Endodermal cell (in vitro differentiated cells): Measurements from ENCODE around the gene COL4A6. TPM values are rescaled to one million over a fixed set of nuclear protein-coding genes. Genes with fewer than 3 reads are reported as not detected.

Experiments used
- DNase-seq: peaks from one replicate; pipeline ENCODE4 v3.0.0-alpha.2; 2017
- H3K27ac ChIP-seq: 2 replicates; pipeline ENCODE4 v1.5.1; 2013; ENCODE audit warnings: mild to moderate bottlenecking, low read depth, low read length, moderate library complexity
- H3K27me3 ChIP-seq: 2 replicates; pipeline ENCODE4 v1.6.1; 2013; ENCODE audit warnings: mild to moderate bottlenecking, low read length, moderate library complexity; ENCODE audit not compliant: insufficient read depth, control insufficient read depth, poor library complexity, severe bottlenecking
- H3K36me3 ChIP-seq: 2 replicates; pipeline ENCODE4 v1.7.0; 2013; ENCODE audit warnings: mild to moderate bottlenecking, low read length, moderate library complexity; ENCODE audit not compliant: control insufficient read depth, insufficient read depth
- H3K4me1 ChIP-seq: one replicate; pipeline ENCODE4 v1.7.0; 2013; ENCODE audit warnings: low read length; ENCODE audit not compliant: control insufficient read depth, insufficient read depth
- H3K4me3 ChIP-seq: 2 replicates; pipeline ENCODE4 v1.5.1; 2013; ENCODE audit warnings: mild to moderate bottlenecking, low read length, moderate library complexity
- H3K9ac ChIP-seq: 2 replicates; pipeline ENCODE4 v1.6.1; 2013; ENCODE audit warnings: mild to moderate bottlenecking, low read length, moderate library complexity; ENCODE audit not compliant: poor library complexity, severe bottlenecking; ENCODE audit errors: extremely low read depth
- H3K9me3 ChIP-seq: 2 replicates; pipeline ENCODE4 v1.6.1; 2013; ENCODE audit warnings: mild to moderate bottlenecking, low read length, moderate library complexity; ENCODE audit not compliant: control insufficient read depth
- H3K27ac Mint-ChIP-seq: 2 replicates; pipeline ENCODE4 v1.8.0; 2020; ENCODE audit warnings: mixed read lengths
- H3K27me3 Mint-ChIP-seq: 2 replicates; pipeline ENCODE4 v1.8.0; 2021; ENCODE audit warnings: mild to moderate bottlenecking, mixed read lengths; ENCODE audit not compliant: insufficient read depth
- H3K36me3 Mint-ChIP-seq: 2 replicates; pipeline ENCODE4 v1.8.0; 2020; ENCODE audit warnings: low read depth, mixed read lengths
- H3K4me1 Mint-ChIP-seq: 2 replicates; pipeline ENCODE4 v1.8.0; 2020; ENCODE audit warnings: mixed read lengths
- H3K4me3 Mint-ChIP-seq: 2 replicates; pipeline ENCODE4 v1.8.0; 2020; ENCODE audit warnings: mild to moderate bottlenecking, moderate library complexity, mixed read lengths
- H3K9me3 Mint-ChIP-seq: 2 replicates; pipeline ENCODE4 v1.8.0; 2020; ENCODE audit warnings: mild to moderate bottlenecking, mixed read lengths
- CTCF ChIP-seq: fragments of 200-600 bp; sonication (generic); conservative IDR thresholded peaks from 2 replicates; pipeline ENCODE4 v1.5.0; 2021; ENCODE audit warnings: antibody characterized with exemption, mild to moderate bottlenecking
- WGBS, 2 experiments: methylation state at CpG; one replicate each; pipeline versions ENCODE4 v1.1.5 to v1.1.7; 2013; ENCODE audit warnings: missing lambda C conversion rate in 2 of 2, mixed read lengths in 1 of 2; ENCODE audit not compliant: insufficient coverage in 1 of 2, insufficient read length in 1 of 2; 5-methylcytosine and 5-hydroxymethylcytosine counted together
- total RNA-seq, 2 donors: library from RNA; stranded (reverse); fragmentation: NEBNext Ultra II Directional in 1 of 2; extraction: Animal tissue kit (Norgen Biotek cat#: 25700) in 1 of 2; gene quantifications; 2 replicates in 1 of 2; 3 replicates in 1 of 2; pipeline ENCODE4 v1.2.1, GENCODE V29; 2021

COL4A6 gene
- total RNA-seq, 2 donors from 2014 or later = 205 to 338 TPM

- WGBS, 2 experiments = 50% methylated on average over 2 of the region's 2 CpGs; no CpG with 5 or more reads in 1 of the 2 experiments
- no peak for DNase-seq
- no peaks in the 10 kb centered on the region for H3K27me3 Mint-ChIP-seq
- H3K36me3 Mint-ChIP-seq = peaks cover 63% of the 10 kb centered on the region
- Histone ChIP-seq H3K4me1 (no peaks in the 10 kb centered on the region), H3K9ac (no peak overlapping the region), H3K4me3 (no peak overlapping the region), H3K27ac (no peak overlapping the region), H3K36me3 (peaks cover 6% of the 10 kb centered on the region), H3K27me3 (no peaks in the 10 kb centered on the region), H3K9me3 (peaks cover 17% of the 10 kb centered on the region)
- TF ChIP-seq CTCF = no peak
- no peak overlapping the region for H3K4me3 Mint-ChIP-seq
- peaks cover 5% of the 10 kb centered on the region for H3K9me3 Mint-ChIP-seq
- no peak overlapping the region for H3K27ac Mint-ChIP-seq
- peaks cover 19% of the 10 kb centered on the region for H3K4me1 Mint-ChIP-seq
Observed at GRCh38 chrX:108267557-108267956, 170.7 kb downstream of the COL4A6 start.

- H3K4me1 Mint-ChIP-seq = peaks cover 15% of the 10 kb centered on the region
- no peaks in the 10 kb centered on the region for H3K27me3 Mint-ChIP-seq
- no peak for DNase-seq
- WGBS, 2 experiments = 89 to 100% methylated on average over 1 to 2 of the region's 2 CpGs
- H3K4me3 Mint-ChIP-seq = no peak overlapping the region
- Histone ChIP-seq H3K4me1 (no peaks in the 10 kb centered on the region), H3K36me3 (peaks cover 11% of the 10 kb centered on the region), H3K4me3 (no peak overlapping the region), H3K27me3 (no peaks in the 10 kb centered on the region), H3K27ac (no peak overlapping the region), H3K9ac (no peak overlapping the region), H3K9me3 (peaks cover 41% of the 10 kb centered on the region)
- no peak for TF ChIP-seq CTCF
- H3K36me3 Mint-ChIP-seq = peaks cover 83% of the 10 kb centered on the region
- no peak overlapping the region for H3K27ac Mint-ChIP-seq
- H3K9me3 Mint-ChIP-seq = peaks cover 22% of the 10 kb centered on the region
Observed at GRCh38 chrX:108264376-108264775, 173.8 kb downstream of the COL4A6 start.

- TF ChIP-seq CTCF = no peak
- peaks cover 74% of the 10 kb centered on the region for H3K36me3 Mint-ChIP-seq
- no peak for DNase-seq
- H3K27me3 ChIP-seq = no peaks in the 10 kb centered on the region
- peaks cover 5% of the 10 kb centered on the region for H3K36me3 ChIP-seq
- H3K27ac ChIP-seq = no peak overlapping the region
- H3K27me3 Mint-ChIP-seq = no peaks in the 10 kb centered on the region
- no peak overlapping the region for H3K27ac Mint-ChIP-seq
- H3K4me3 Mint-ChIP-seq = no peak overlapping the region
- peaks cover 33% of the 10 kb centered on the region for H3K4me1 Mint-ChIP-seq
- no peak overlapping the region for H3K4me3 ChIP-seq
- H3K4me1 ChIP-seq = no peaks in the 10 kb centered on the region
- H3K9me3 Mint-ChIP-seq = peaks cover 17% of the 10 kb centered on the region
- H3K9me3 ChIP-seq = peaks cover 31% of the 10 kb centered on the region
- H3K9ac ChIP-seq = no peak overlapping the region
Observed at GRCh38 chrX:108261549-108262203, 176.5 kb downstream of the COL4A6 start.
